SU-DHL-6 (cell line): ENCODE data around the gene ATF6.

ENCODE experiments used
- H2AFZ ChIP-seq: fragments of 200-600 bp; sonication (generic); 2 replicates; pipeline ENCODE4 v1.6.1; 2014; ENCODE audit warnings: low read depth, mild to moderate bottlenecking, moderate library complexity, mixed read lengths, antibody characterized with exemption, low read length; ENCODE audit not compliant: severe bottlenecking
- H3F3A ChIP-seq: fragments of 200-600 bp; shearing (Covaris generic); 2 replicates; pipeline ENCODE4 v1.6.0; 2016; ENCODE audit warnings: antibody characterized with exemption, mild to moderate bottlenecking; ENCODE audit not compliant: insufficient read depth
- H3K27ac ChIP-seq: fragments of 200-600 bp; sonication (generic); 2 replicates; pipeline ENCODE4 v1.5.1; 2016; ENCODE audit warnings: low read depth, mild to moderate bottlenecking, low read length, moderate library complexity, mixed read lengths
- H3K27me3 ChIP-seq: fragments of 200-600 bp; sonication (generic), shearing (Covaris generic); 2 replicates; pipeline ENCODE4 v1.6.0; 2014; ENCODE audit warnings: mild to moderate bottlenecking, low read length
- H3K36me3 ChIP-seq: fragments of 200-600 bp; sonication (generic); 2 replicates; pipeline ENCODE4 v1.6.1; 2014; ENCODE audit warnings: mild to moderate bottlenecking, low read length, mixed read lengths
- H3K4me2 ChIP-seq: fragments of 300-600, 200-600 bp; shearing (Covaris generic), sonication (generic); 2 replicates; pipeline ENCODE4 v1.6.0; 2014; ENCODE audit warnings: low read length, low read depth, mild to moderate bottlenecking; ENCODE audit not compliant: poor library complexity, severe bottlenecking
- H3K4me3 ChIP-seq: fragments of 200-600 bp; sonication (generic); 2 replicates; pipeline ENCODE4 v1.5.1; 2014; ENCODE audit warnings: antibody characterized with exemption, low read length, mild to moderate bottlenecking, mixed read lengths; ENCODE audit not compliant: insufficient read depth, poor library complexity, severe bottlenecking
- H3K79me2 ChIP-seq: fragments of 200-600 bp; sonication (generic); 2 replicates; pipeline ENCODE4 v1.6.1; 2014; ENCODE audit warnings: mild to moderate bottlenecking, low read length, moderate library complexity; ENCODE audit not compliant: insufficient read depth
- H3K9ac ChIP-seq: fragments of 200-600 bp; sonication (generic); 2 replicates; pipeline ENCODE4 v1.7.0; 2014; ENCODE audit warnings: mild to moderate bottlenecking, low read length
- H3K9me2 ChIP-seq: fragments of 200-600 bp; sonication (generic); replicated peaks from 2 replicates; pipeline ENCODE4 v1.6.1; 2014; ENCODE audit warnings: low read length; ENCODE audit not compliant: insufficient read depth
- H3K9me3 ChIP-seq: fragments of 200-600 bp; sonication (generic); 2 replicates; pipeline ENCODE4 v1.6.1; 2014; ENCODE audit warnings: low read length, mixed read lengths; ENCODE audit not compliant: insufficient read depth
- H4K20me1 ChIP-seq: fragments of 200-600 bp; sonication (generic); 2 replicates; pipeline ENCODE4 v1.6.1; 2014; ENCODE audit warnings: low read depth, mild to moderate bottlenecking, antibody characterized with exemption, low read length, moderate library complexity, mixed read lengths
- CTCF ChIP-seq: fragments of 200-600 bp; sonication (generic); IDR thresholded peaks from one replicate; pipeline ENCODE4 v1.5.1; 2017; ENCODE audit warnings: antibody characterized with exemption, mild to moderate bottlenecking, low read length, moderate library complexity; ENCODE audit not compliant: insufficient read depth, poor library complexity, severe bottlenecking
- EZH2phosphoT487 ChIP-seq: fragments of 200-600 bp; sonication (generic), shearing (Covaris generic); conservative IDR thresholded peaks from 2 replicates; pipeline ENCODE4 v1.6.1; 2018; ENCODE audit warnings: mild to moderate bottlenecking, antibody characterized with exemption, low read length, moderate library complexity, mixed read lengths

ATF6 gene

GRCh38 chr1:161733526-161733925 lies 32.6 kb upstream of the ATF6 start:
- TF ChIP-seq CTCF (no peak), EZH2phosphoT487 (no peak)
- Histone ChIP-seq H3K27me3 (no peaks in the 10 kb centered on the region), H3K9me2 (no peaks in the 10 kb centered on the region), H2AFZ (no peak overlapping the region), H3K36me3 (no peaks in the 10 kb centered on the region), H3K27ac (no peak overlapping the region), H3K9ac (no peak overlapping the region), H3K9me3 (no peaks in the 10 kb centered on the region), H3F3A (no peaks in the 10 kb centered on the region), H3K4me3 (no peak overlapping the region), H3K4me2 (no peak overlapping the region), H3K79me2 (no peaks in the 10 kb centered on the region), H4K20me1 (no peaks in the 10 kb centered on the region)

GRCh38 chr1:161735837-161736236 lies 30.3 kb upstream of the ATF6 start:
- no peak overlapping the region for H2AFZ ChIP-seq
- no peak overlapping the region for H3K4me2 ChIP-seq
- no peak overlapping the region for H3K9ac ChIP-seq
- TF ChIP-seq CTCF (no peak), EZH2phosphoT487 (no peak)
- H3K27me3 ChIP-seq: no peaks in the 10 kb centered on the region
- H3F3A ChIP-seq: peaks cover 4% of the 10 kb centered on the region; the same call in 1 of the 2 replicates
- no peak overlapping the region for H3K4me3 ChIP-seq
- no peak overlapping the region for H3K27ac ChIP-seq
- no peaks in the 10 kb centered on the region for H3K79me2 ChIP-seq
- H4K20me1 ChIP-seq: no peaks in the 10 kb centered on the region
- H3K36me3 ChIP-seq: no peaks in the 10 kb centered on the region
- H3K9me2 ChIP-seq: no peaks in the 10 kb centered on the region
- H3K9me3 ChIP-seq: no peaks in the 10 kb centered on the region

- Histone ChIP-seq H3K27me3 (no peaks in the 10 kb centered on the region), H3K9ac (no peak overlapping the region), H2AFZ (no peak overlapping the region), H3K27ac (no peak overlapping the region), H3K9me3 (no peaks in the 10 kb centered on the region), H3K4me3 (no peak overlapping the region), H3K4me2 (no peak overlapping the region), H3K36me3 (no peaks in the 10 kb centered on the region), H4K20me1 (no peaks in the 10 kb centered on the region), H3F3A (peaks cover 6% of the 10 kb centered on the region; the same call in 1 of the 2 replicates), H3K9me2 (no peaks in the 10 kb centered on the region), H3K79me2 (no peaks in the 10 kb centered on the region)
- TF ChIP-seq EZH2phosphoT487 (no peak), CTCF (no peak)
These were observed 29.7 kb upstream of the ATF6 start for GRCh38 chr1:161736335-161736969.
